HepG2 (cell line): ENCODE measurements around the gene DYNC1I2. TPM values are rescaled to one million over a fixed set of nuclear protein-coding genes. Genes with fewer than 3 reads are reported as not detected.
A peak's percentile ranks its signal among the peaks of the same experiment; 100 is the strongest.

ENCODE experiments used
- ARID5B ChIP-seq: IDR thresholded peaks from 2 replicates; pipeline ENCODE4 v1.4.0; 2020; ENCODE audit warnings: mild to moderate bottlenecking, missing genetic modification reagents
- ERF ChIP-seq: IDR thresholded peaks from 2 replicates; pipeline ENCODE4 v1.6.1; 2018; ENCODE audit warnings: missing biosample characterization, missing genetic modification reagents
- FOSL2 ChIP-seq: sonication (generic); formaldehyde crosslinking; IDR thresholded peaks from 2 replicates; pipeline ENCODE4 v1.4.0; 2020; ENCODE audit warnings: missing genetic modification reagents
- GATAD2A ChIP-seq: IDR thresholded peaks from 2 replicates; pipeline ENCODE4 v1.6.1; 2016
- GFI1 ChIP-seq: sonication (generic); formaldehyde crosslinking; IDR thresholded peaks from 2 replicates; pipeline ENCODE4 v1.5.0; 2020; ENCODE audit warnings: missing genetic modification reagents, mild to moderate bottlenecking, borderline replicate concordance
- GZF1 ChIP-seq: sonication (generic); formaldehyde crosslinking; IDR thresholded peaks from 2 replicates; pipeline ENCODE4 v1.5.1; 2020; ENCODE audit warnings: mild to moderate bottlenecking, missing genetic modification reagents
- HDAC1 ChIP-seq: sonication (generic); formaldehyde crosslinking; IDR thresholded peaks from 2 replicates; pipeline ENCODE4 v1.5.1; 2020; ENCODE audit warnings: mild to moderate bottlenecking, missing genetic modification reagents
- JUND ChIP-seq: sonication (generic); formaldehyde crosslinking; IDR thresholded peaks from 2 replicates; pipeline ENCODE4 v1.8.0; 2022; ENCODE audit warnings: mild to moderate bottlenecking, missing genetic modification reagents
- LBX2 ChIP-seq: sonication (generic); formaldehyde crosslinking; IDR thresholded peaks from 2 replicates; pipeline ENCODE4 v1.5.0; 2020; ENCODE audit warnings: missing genetic modification reagents, mild to moderate bottlenecking, borderline replicate concordance
- NONO ChIP-seq, 2 experiments: fragments of 450-650 bp in 1 of 2; sonication (generic) in 1 of 2; formaldehyde crosslinking in 1 of 2; IDR thresholded peaks in 1 of 2; conservative IDR thresholded peaks in 1 of 2; 2 replicates each; pipeline versions ENCODE4 v1.6.1 to v1.8.0; 2017 to 2022; ENCODE audit warnings: mild to moderate bottlenecking in 1 of 2, missing genetic modification reagents in 1 of 2, moderate library complexity in 1 of 2
- POLR2AphosphoS2 ChIP-seq: IDR thresholded peaks from 2 replicates; pipeline ENCODE4 v1.6.1; 2011; ENCODE audit warnings: low read depth, low read length, improper control_type of control experiment
- RCOR2 ChIP-seq: IDR thresholded peaks from 2 replicates; pipeline ENCODE4 v1.6.1; 2016; ENCODE audit warnings: missing biosample characterization, missing genetic modification reagents
- SCMH1 ChIP-seq: sonication (generic); formaldehyde crosslinking; IDR thresholded peaks from 2 replicates; pipeline ENCODE4 v1.9.0; 2021; ENCODE audit warnings: missing genetic modification reagents, mild to moderate bottlenecking, borderline replicate concordance
- SETDB1 ChIP-seq: sonication (generic); formaldehyde crosslinking; IDR thresholded peaks from 2 replicates; pipeline ENCODE4 v1.5.1; 2020; ENCODE audit warnings: missing genetic modification reagents, mild to moderate bottlenecking, borderline replicate concordance
- ZFP91 ChIP-seq: sonication (generic); formaldehyde crosslinking; IDR thresholded peaks from 2 replicates; pipeline ENCODE4 v1.9.0; 2022; ENCODE audit warnings: missing genetic modification reagents, mild to moderate bottlenecking, borderline replicate concordance
- ZMYM4 ChIP-seq: sonication (generic); formaldehyde crosslinking; IDR thresholded peaks from 2 replicates; pipeline ENCODE4 v1.8.1; 2023; ENCODE audit warnings: mild to moderate bottlenecking, missing genetic modification reagents
- ZNF281 ChIP-seq: sonication (generic); formaldehyde crosslinking; IDR thresholded peaks from 2 replicates; pipeline ENCODE4 v1.4.0; 2020; ENCODE audit warnings: missing genetic modification reagents, borderline replicate concordance
- ZNF710 ChIP-seq: sonication (generic); formaldehyde crosslinking; IDR thresholded peaks from 2 replicates; pipeline ENCODE4 v1.5.0; 2020; ENCODE audit warnings: mild to moderate bottlenecking, missing genetic modification reagents, borderline replicate concordance
- ZNF790 ChIP-seq: sonication (generic); formaldehyde crosslinking; IDR thresholded peaks from 2 replicates; pipeline ENCODE4 v1.8.0; 2022; ENCODE audit warnings: missing genetic modification reagents, mild to moderate bottlenecking, borderline replicate concordance
- polyA plus RNA-seq, 8 experiments: library from polyadenylated mRNA; depleted of rRNA in 3 of 8; stranded (reverse) in 7 of 8; unstranded in 1 of 8; fragments of >200 nt; fragmentation: Illumina TruSeq in 4 of 8; extraction: Trizol in 4 of 8; gene quantifications; 2 replicates each; pipeline versions ENCODE4 v1.2.1 to v1.2.3, GENCODE V29; 2011 to 2016; ENCODE audit warnings: low read depth in 4 of 8, missing spikeins in 1 of 8, mixed read lengths in 1 of 8; ENCODE audit not compliant: insufficient read depth in 1 of 8
- total RNA-seq, 5 experiments: library from RNA; depleted of rRNA; stranded (reverse); fragments of >200 nt; fragmentation: Illumina TruSeq; extraction: Trizol; gene quantifications; 2 replicates each; pipeline ENCODE4 v1.2.3, GENCODE V29; 2016; ENCODE audit warnings: low read depth in 1 of 5

The DYNC1I2 gene
- total and polyA plus RNA-seq, 2 of the 13 experiments (the other 11 are each of a cell fraction or from before 2014, with no cell fraction given) = 84.0 to 99.8 TPM

- TF ChIP-seq GZF1 (CRISPR knock-in tag) = no peak
- TF ChIP-seq HDAC1 (CRISPR knock-in tag) = peak; percentile 62; the same call in 1 of the 2 replicates
- TF ChIP-seq ZNF710 (CRISPR knock-in tag) = peak; percentile 50; the same call in 1 of the 2 replicates
- peak; percentile 91 for TF ChIP-seq FOSL2 (CRISPR knock-in tag)
- TF ChIP-seq ZFP91 (CRISPR knock-in tag) = no peak
- TF ChIP-seq SETDB1 (CRISPR knock-in tag) = no peak
- TF ChIP-seq POLR2AphosphoS2 = no peak
- TF ChIP-seq JUND (CRISPR knock-in tag) = peak; percentile 86; the same call in 1 of the 2 replicates
- TF ChIP-seq ZNF790 (CRISPR knock-in tag) = no peak
- TF ChIP-seq ERF (CRISPR knock-in tag) = peak; percentile 29; the same call in 1 of the 2 replicates
- TF ChIP-seq ARID5B = peak; percentile 88
- peak; percentile 77; the same call in 1 of the 2 replicates for TF ChIP-seq RCOR2 (CRISPR knock-in tag)
- TF ChIP-seq NONO (IDR thresholded peaks at IDR 0.05) = no peak
- TF ChIP-seq NONO (CRISPR knock-in tag; conservative IDR thresholded peaks at IDR 0.05) = 0 out of 2 replicates have a peak, but pooled peaks have one; percentile 36
- peak; percentile 44 for TF ChIP-seq ZNF281 (CRISPR knock-in tag)
- no peak for TF ChIP-seq SCMH1 (CRISPR knock-in tag)
- TF ChIP-seq GATAD2A (CRISPR knock-in tag) = peak; percentile 96
- 0 out of 2 replicates have a peak, but pooled peaks have one; percentile 40 for TF ChIP-seq ZMYM4
- no peak for TF ChIP-seq LBX2 (CRISPR knock-in tag)
- 0 out of 2 replicates have a peak, but pooled peaks have one; percentile 27 for TF ChIP-seq GFI1 (CRISPR knock-in tag)
These were observed 85.1 kb downstream of the DYNC1I2 start (continued) for GRCh38 chr2:171772373-171772772.
